ENCODE results near the gene BICD2. TPM values are rescaled to one million over a fixed set of nuclear protein-coding genes. Genes with fewer than 3 reads are reported as not detected.
"Not testable (repeated sequence)": the region's sequence is repeated elsewhere in the genome, so short reads cannot be mapped to it uniquely, and the experiment has no call there.

Gene BICD2
- total RNA-seq, 1 donor from 2014 or later: 35.4 TPM

- no peak overlapping the region for H3K4me3 Mint-ChIP-seq (ENCODE audit: unreplicated experiment)
- H3K36me3 Mint-ChIP-seq (ENCODE audit: unreplicated experiment): no peaks in the 10 kb centered on the region
- H3K4me1 Mint-ChIP-seq (ENCODE audit: unreplicated experiment): peaks cover 7% of the 10 kb centered on the region
- H3K27me3 Mint-ChIP-seq (ENCODE audit: unreplicated experiment): peaks cover 50% of the 10 kb centered on the region
- TF ChIP-seq, protein P1, sequence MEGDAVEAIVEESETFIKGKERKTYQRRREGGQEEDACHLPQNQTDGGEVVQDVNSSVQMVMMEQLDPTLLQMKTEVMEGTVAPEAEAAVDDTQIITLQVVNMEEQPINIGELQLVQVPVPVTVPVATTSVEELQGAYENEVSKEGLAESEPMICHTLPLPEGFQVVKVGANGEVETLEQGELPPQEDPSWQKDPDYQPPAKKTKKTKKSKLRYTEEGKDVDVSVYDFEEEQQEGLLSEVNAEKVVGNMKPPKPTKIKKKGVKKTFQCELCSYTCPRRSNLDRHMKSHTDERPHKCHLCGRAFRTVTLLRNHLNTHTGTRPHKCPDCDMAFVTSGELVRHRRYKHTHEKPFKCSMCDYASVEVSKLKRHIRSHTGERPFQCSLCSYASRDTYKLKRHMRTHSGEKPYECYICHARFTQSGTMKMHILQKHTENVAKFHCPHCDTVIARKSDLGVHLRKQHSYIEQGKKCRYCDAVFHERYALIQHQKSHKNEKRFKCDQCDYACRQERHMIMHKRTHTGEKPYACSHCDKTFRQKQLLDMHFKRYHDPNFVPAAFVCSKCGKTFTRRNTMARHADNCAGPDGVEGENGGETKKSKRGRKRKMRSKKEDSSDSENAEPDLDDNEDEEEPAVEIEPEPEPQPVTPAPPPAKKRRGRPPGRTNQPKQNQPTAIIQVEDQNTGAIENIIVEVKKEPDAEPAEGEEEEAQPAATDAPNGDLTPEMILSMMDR (IDR thresholded peaks at IDR 0.05): no peak
- no peak for DNase-seq (ENCODE audit: extremely low spot score, unreplicated experiment)
- H3K9me3 Mint-ChIP-seq (ENCODE audit: unreplicated experiment): no peaks in the 10 kb centered on the region
- no peak overlapping the region for H3K27ac Mint-ChIP-seq (ENCODE audit: unreplicated experiment)
Observed at GRCh38 chr9:92807031-92807756, 42.6 kb upstream of the BICD2 start.

DNA sequence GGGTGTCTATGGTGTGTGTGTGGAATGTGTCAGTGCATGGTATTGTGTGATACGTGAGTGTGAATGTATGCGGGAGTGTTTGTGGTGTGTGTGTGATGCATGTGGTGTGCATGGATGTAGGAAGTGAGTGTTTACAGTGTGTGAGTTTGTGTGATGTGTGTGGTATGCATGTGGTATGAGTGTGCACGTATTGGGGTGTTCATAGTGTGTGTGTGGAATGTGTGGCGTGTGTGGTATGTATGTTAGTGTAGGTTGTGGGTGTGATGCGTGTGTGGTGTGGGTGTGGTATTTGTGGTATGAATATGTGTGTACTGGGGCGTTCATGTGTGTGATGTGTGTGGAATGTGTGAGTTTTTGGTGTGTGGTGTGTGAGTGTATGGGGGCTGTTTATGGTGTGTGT, 40.1 kb upstream of the BICD2 start:
- H3K4me1 Mint-ChIP-seq (ENCODE audit: unreplicated experiment): peaks cover 7% of the 10 kb centered on the region
- no peaks in the 10 kb centered on the region for H3K9me3 Mint-ChIP-seq (ENCODE audit: unreplicated experiment)
- no peaks in the 10 kb centered on the region for H3K36me3 Mint-ChIP-seq (ENCODE audit: unreplicated experiment)
- TF ChIP-seq, protein P1 (IDR thresholded peaks at IDR 0.05): no peak
- H3K4me3 Mint-ChIP-seq (ENCODE audit: unreplicated experiment): no peak overlapping the region
- DNase-seq (ENCODE audit: extremely low spot score, unreplicated experiment): no peak
- H3K27ac Mint-ChIP-seq (ENCODE audit: unreplicated experiment): no peak overlapping the region
- H3K27me3 Mint-ChIP-seq (ENCODE audit: unreplicated experiment): peaks cover 44% of the 10 kb centered on the region

DNA sequence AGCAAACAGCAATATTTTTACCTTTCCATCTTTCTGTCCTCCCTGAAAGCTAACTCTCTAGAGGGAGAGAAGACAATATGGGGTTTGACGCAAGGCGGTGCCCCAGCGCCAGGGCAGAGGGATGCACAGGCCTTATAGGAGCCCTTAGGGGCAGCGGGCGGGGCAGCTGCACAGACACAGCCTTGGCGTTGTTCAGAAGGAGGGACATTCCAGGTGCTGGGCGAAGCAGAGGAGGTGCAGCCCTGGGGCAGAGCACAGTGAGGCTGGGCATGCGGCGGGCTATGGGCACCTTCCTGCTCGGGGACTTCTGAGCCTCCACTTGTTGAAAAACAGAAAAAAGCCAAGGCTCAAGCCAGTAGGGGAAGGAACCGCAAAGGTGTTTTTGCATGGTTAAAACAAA, 33.7 kb upstream of the BICD2 start:
- no peaks in the 10 kb centered on the region for H3K4me1 Mint-ChIP-seq (ENCODE audit: unreplicated experiment)
- no peak overlapping the region for H3K4me3 Mint-ChIP-seq (ENCODE audit: unreplicated experiment)
- DNase-seq (ENCODE audit: extremely low spot score, unreplicated experiment): no peak
- H3K27me3 Mint-ChIP-seq (ENCODE audit: unreplicated experiment): peaks cover 70% of the 10 kb centered on the region
- no peak overlapping the region for H3K27ac Mint-ChIP-seq (ENCODE audit: unreplicated experiment)
- TF ChIP-seq, protein P1 (IDR thresholded peaks at IDR 0.05): no peak
- H3K9me3 Mint-ChIP-seq (ENCODE audit: unreplicated experiment): no peaks in the 10 kb centered on the region
- H3K36me3 Mint-ChIP-seq (ENCODE audit: unreplicated experiment): no peaks in the 10 kb centered on the region

- H3K36me3 Mint-ChIP-seq (ENCODE audit: unreplicated experiment); H3K4me3 Mint-ChIP-seq (ENCODE audit: unreplicated experiment); H3K4me1 Mint-ChIP-seq (ENCODE audit: unreplicated experiment); H3K27ac Mint-ChIP-seq (ENCODE audit: unreplicated experiment); DNase-seq (ENCODE audit: extremely low spot score, unreplicated experiment); H3K9me3 Mint-ChIP-seq (ENCODE audit: unreplicated experiment): not testable (repeated sequence)
- peaks cover 73% of the 10 kb centered on the region for H3K27me3 Mint-ChIP-seq (ENCODE audit: unreplicated experiment)
Observed at GRCh38 chr9:92796337-92796804, 31.7 kb upstream of the BICD2 start.

GRCh38 chr9:92795598-92796336, 31.1 kb upstream of the BICD2 start:
- TF ChIP-seq, protein P1 (IDR thresholded peaks at IDR 0.05): no peak
- H3K9me3 Mint-ChIP-seq (ENCODE audit: unreplicated experiment): no peaks in the 10 kb centered on the region
- H3K4me1 Mint-ChIP-seq (ENCODE audit: unreplicated experiment): peaks cover 2% of the 10 kb centered on the region
- H3K36me3 Mint-ChIP-seq (ENCODE audit: unreplicated experiment): no peaks in the 10 kb centered on the region
- DNase-seq (ENCODE audit: extremely low spot score, unreplicated experiment): no peak
- peaks cover 71% of the 10 kb centered on the region for H3K27me3 Mint-ChIP-seq (ENCODE audit: unreplicated experiment)
- H3K27ac Mint-ChIP-seq (ENCODE audit: unreplicated experiment): no peak overlapping the region
- no peak overlapping the region for H3K4me3 Mint-ChIP-seq (ENCODE audit: unreplicated experiment)
